ENCODE data around the gene PRRG3.

Gene PRRG3

GRCh38 chrX:151752847-151753246 lies 57.6 kb downstream of the PRRG3 start:
- Histone ChIP-seq H3K4me3 (no peak overlapping the region), H3K9ac (no peak overlapping the region), H3K4me2 (no peak overlapping the region), H3K9me3 (no peaks in the 10 kb centered on the region), H3K27ac (no peak overlapping the region), H3K36me3 (no peaks in the 10 kb centered on the region), H4K20me1 (peaks cover 5% of the 10 kb centered on the region; the same call in 1 of the 2 replicates), H3K4me1 (no peaks in the 10 kb centered on the region), H3K27me3 (peaks cover 97% of the 10 kb centered on the region)
- TF ChIP-seq Cebpa-rat (IDR thresholded peaks at IDR 0.05) = no peak

- no peak overlapping the region for H3K4me2 ChIP-seq
- no peaks in the 10 kb centered on the region for H3K9me3 ChIP-seq
- H3K27me3 ChIP-seq = peaks cover 97% of the 10 kb centered on the region
- no peak overlapping the region for H3K4me3 ChIP-seq
- H3K4me1 ChIP-seq = no peaks in the 10 kb centered on the region
- no peak for TF ChIP-seq Cebpa-rat (IDR thresholded peaks at IDR 0.05)
- H4K20me1 ChIP-seq = peaks cover 5% of the 10 kb centered on the region; the same call in 1 of the 2 replicates
- no peak overlapping the region for H3K27ac ChIP-seq
- H3K9ac ChIP-seq = no peak overlapping the region
- H3K36me3 ChIP-seq = no peaks in the 10 kb centered on the region
Observed at GRCh38 chrX:151753313-151754046, 58.2 kb downstream of the PRRG3 start.

- H3K27ac ChIP-seq = no peak overlapping the region
- no peak for TF ChIP-seq Cebpa-rat (IDR thresholded peaks at IDR 0.05)
- no peak overlapping the region for H3K4me3 ChIP-seq
- no peak overlapping the region for H3K4me2 ChIP-seq
- H3K27me3 ChIP-seq = peaks cover 95% of the 10 kb centered on the region
- no peaks in the 10 kb centered on the region for H3K4me1 ChIP-seq
- H3K36me3 ChIP-seq = no peaks in the 10 kb centered on the region
- no peaks in the 10 kb centered on the region for H3K9me3 ChIP-seq
- no peak overlapping the region for H3K9ac ChIP-seq
- peaks cover 5% of the 10 kb centered on the region; the same call in 1 of the 2 replicates for H4K20me1 ChIP-seq
Observed at GRCh38 chrX:151754047-151754429, 58.8 kb downstream of the PRRG3 start.

GRCh38 chrX:151754641-151755215 lies 59.5 kb downstream of the PRRG3 start:
- H3K9ac ChIP-seq = no peak overlapping the region
- H3K27me3 ChIP-seq = peaks cover 95% of the 10 kb centered on the region
- peaks cover 2% of the 10 kb centered on the region; the same call in 1 of the 2 replicates for H4K20me1 ChIP-seq
- no peak overlapping the region for H3K27ac ChIP-seq
- H3K4me2 ChIP-seq = no peak overlapping the region
- no peaks in the 10 kb centered on the region for H3K36me3 ChIP-seq
- no peak for TF ChIP-seq Cebpa-rat (IDR thresholded peaks at IDR 0.05)
- H3K4me3 ChIP-seq = no peak overlapping the region
- no peaks in the 10 kb centered on the region for H3K4me1 ChIP-seq
- H3K9me3 ChIP-seq = no peaks in the 10 kb centered on the region

Data from BLaER1 (cell line).